Measurements from ENCODE around the gene BRINP1. TPM values are rescaled to one million over a fixed set of nuclear protein-coding genes. Genes with fewer than 3 reads are reported as not detected.

Gene BRINP1
- total and polyA plus RNA-seq, 8 donors = 0.09 to 0.70 (median 0.15) TPM; not detected in 1

DNA sequence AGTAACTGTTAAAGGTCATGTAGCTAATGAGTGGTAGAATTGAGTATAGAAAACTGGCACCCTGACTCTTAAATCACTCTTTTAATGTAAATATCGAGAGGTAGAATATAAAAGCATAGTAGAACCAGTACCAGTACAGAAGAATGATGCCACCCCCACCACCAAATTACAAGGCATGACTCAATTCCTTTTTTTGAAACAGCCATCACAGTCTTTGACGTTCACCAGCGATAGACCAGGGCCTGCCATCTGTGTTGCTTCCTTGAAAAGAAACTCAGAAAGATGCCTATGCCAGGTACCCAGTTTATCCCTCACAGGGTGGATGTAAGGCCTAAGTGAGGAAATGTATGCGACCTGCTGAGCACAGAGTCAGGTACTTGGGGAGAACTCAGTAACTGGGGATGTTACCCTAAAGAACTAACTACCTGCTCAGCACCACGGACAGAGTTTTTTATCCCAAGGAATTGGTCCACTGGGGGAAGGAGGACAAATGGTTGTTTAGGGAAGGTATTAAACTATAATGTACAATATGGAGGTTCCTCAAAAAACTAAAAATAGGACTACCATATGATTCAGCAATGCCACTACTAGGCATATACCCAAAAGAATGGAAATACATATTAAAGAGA is 116.5 kb downstream of the BRINP1 start:
- Histone ChIP-seq H3K27ac (no peak overlapping the region), H3K9me3 (no peaks in the 10 kb centered on the region), H3K27me3 (no peaks in the 10 kb centered on the region), H3K36me3 (no peaks in the 10 kb centered on the region), H3K4me1 (no peaks in the 10 kb centered on the region), H3K4me3 (no peak overlapping the region)
- ATAC-seq (no peak), DNase-seq (no peak)
- intact Hi-C loops (cut with DNase I) = no loop called here
- TF ChIP-seq, protein P1, sequence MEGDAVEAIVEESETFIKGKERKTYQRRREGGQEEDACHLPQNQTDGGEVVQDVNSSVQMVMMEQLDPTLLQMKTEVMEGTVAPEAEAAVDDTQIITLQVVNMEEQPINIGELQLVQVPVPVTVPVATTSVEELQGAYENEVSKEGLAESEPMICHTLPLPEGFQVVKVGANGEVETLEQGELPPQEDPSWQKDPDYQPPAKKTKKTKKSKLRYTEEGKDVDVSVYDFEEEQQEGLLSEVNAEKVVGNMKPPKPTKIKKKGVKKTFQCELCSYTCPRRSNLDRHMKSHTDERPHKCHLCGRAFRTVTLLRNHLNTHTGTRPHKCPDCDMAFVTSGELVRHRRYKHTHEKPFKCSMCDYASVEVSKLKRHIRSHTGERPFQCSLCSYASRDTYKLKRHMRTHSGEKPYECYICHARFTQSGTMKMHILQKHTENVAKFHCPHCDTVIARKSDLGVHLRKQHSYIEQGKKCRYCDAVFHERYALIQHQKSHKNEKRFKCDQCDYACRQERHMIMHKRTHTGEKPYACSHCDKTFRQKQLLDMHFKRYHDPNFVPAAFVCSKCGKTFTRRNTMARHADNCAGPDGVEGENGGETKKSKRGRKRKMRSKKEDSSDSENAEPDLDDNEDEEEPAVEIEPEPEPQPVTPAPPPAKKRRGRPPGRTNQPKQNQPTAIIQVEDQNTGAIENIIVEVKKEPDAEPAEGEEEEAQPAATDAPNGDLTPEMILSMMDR (IDR thresholded peaks at IDR 0.05) = no peak

DNA sequence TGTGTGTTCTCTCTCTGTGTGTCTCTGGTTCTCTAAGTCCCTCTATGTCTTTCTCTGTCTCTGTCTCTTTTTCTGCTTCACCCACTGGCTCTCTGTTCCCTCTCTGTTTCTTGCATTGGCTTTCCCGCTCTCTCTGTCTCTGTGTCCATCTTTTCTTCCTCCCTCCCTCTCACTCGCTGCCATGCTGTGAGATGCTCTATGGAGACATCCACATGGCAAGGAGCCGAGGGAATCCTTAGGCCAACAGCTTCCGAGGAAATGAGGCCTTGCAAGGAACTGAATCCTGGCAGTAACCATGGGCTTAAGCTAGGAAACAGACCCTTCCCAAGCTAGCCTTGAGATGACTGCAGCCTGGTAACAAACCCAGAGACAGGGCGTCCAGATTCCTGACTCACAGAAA is 117.3 kb downstream of the BRINP1 start:
- ATAC-seq (no peak), DNase-seq (no peak)
- Histone ChIP-seq H3K27ac (no peak overlapping the region), H3K9me3 (no peaks in the 10 kb centered on the region), H3K4me3 (no peak overlapping the region), H3K4me1 (no peaks in the 10 kb centered on the region), H3K27me3 (no peaks in the 10 kb centered on the region), H3K36me3 (no peaks in the 10 kb centered on the region)
- TF ChIP-seq, protein P1 (IDR thresholded peaks at IDR 0.05) = no peak
- intact Hi-C loops (cut with DNase I) = no loop called here

DNA sequence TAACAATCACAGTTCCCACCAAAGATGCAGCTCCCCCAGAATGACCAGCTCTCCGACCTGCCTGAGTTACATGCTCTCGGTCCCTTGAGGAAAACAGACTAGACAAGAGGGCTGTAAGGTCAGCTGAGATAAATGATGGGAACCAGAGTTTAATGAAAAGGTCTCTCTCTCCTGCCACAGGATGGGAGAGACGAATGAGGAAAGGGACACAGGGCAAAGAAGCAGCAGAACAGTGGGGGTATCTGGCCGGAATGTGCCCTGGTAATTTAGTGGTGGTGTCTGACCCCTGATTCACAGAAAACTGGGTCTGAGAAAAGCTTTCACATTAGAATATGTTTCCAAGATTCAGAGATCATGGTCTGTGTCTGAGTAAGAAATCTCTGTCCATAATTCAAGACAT is 118.5 kb downstream of the BRINP1 start:
- H3K27me3 ChIP-seq = no peaks in the 10 kb centered on the region
- no peaks in the 10 kb centered on the region for H3K36me3 ChIP-seq
- intact Hi-C loops (cut with DNase I) = no loop called here
- TF ChIP-seq, protein P1 (IDR thresholded peaks at IDR 0.05) = no peak
- no peaks in the 10 kb centered on the region for H3K9me3 ChIP-seq
- H3K4me3 ChIP-seq = no peak overlapping the region
- ATAC-seq (no peak), DNase-seq (no peak)
- no peak overlapping the region for H3K27ac ChIP-seq
- no peaks in the 10 kb centered on the region for H3K4me1 ChIP-seq

DNA sequence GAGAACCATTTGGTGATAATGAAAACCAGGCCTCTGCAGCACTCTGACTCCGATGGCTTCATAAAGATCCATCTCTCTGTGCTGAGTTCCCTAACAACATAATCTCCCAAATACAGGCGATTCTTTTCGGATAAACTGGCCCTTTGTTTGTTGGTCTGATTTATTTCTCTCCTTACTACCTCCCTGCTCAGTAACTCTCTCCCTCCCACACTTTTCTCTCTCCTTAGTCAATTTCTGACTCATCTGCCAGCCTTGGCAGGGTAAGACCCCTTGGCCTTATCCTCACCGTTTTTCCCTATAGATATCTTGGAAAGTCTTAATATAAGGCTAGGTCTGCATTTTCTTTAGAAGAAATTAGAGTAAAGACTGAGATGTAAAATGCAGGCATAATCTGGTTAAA is 128.7 kb downstream of the BRINP1 start:
- no peak for ATAC-seq
- intact Hi-C loops (cut with DNase I) = no loop called here
- TF ChIP-seq, protein P1 (IDR thresholded peaks at IDR 0.05) = no peak

DNA sequence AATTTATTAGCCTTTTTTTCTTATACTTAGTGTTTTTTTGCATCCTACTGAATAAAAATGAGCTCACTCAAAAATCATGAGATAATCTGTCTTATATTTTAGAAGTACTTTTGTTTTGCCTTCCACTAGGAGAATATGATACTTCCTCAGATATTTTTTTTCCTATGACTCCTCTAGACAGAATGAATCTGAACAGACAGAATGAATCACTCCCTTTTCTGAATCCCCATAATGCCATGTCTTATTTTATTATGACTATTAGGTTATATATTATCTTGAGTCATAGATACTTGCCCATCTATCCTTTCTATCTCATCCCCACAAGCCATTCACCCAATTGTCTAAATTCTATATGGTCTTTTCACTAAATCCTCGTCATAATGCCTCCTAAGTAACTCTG is 134.6 kb downstream of the BRINP1 start:
- no peak overlapping the region for H3K4me3 ChIP-seq
- TF ChIP-seq, protein P1 (IDR thresholded peaks at IDR 0.05) = no peak
- ATAC-seq = no peak
- intact Hi-C loops (cut with DNase I) = no loop called here
- H3K36me3 ChIP-seq = no peaks in the 10 kb centered on the region
- no peak for DNase-seq
- H3K27me3 ChIP-seq = no peaks in the 10 kb centered on the region
- no peaks in the 10 kb centered on the region for H3K4me1 ChIP-seq
- no peak overlapping the region for H3K27ac ChIP-seq
- no peaks in the 10 kb centered on the region for H3K9me3 ChIP-seq

More for the DNA sequence above, 128.7 kb downstream of the BRINP1 start:
- H3K4me1 ChIP-seq = no peaks in the 10 kb centered on the region
- H3K9me3 ChIP-seq = no peaks in the 10 kb centered on the region
- no peak for DNase-seq
- H3K4me3 ChIP-seq = no peak overlapping the region
- H3K27ac ChIP-seq = no peak overlapping the region
- H3K27me3 ChIP-seq = no peaks in the 10 kb centered on the region
- H3K36me3 ChIP-seq = no peaks in the 10 kb centered on the region

Data from left lung (tissue), 10 donors.